OCI-LY7 (cell line): ENCODE results near the gene MYLK. TPM values are rescaled to one million over a fixed set of nuclear protein-coding genes. Genes with fewer than 3 reads are reported as not detected.

Experiments
- BruUV-seq: library from RNA; stranded (reverse); fragments of 400-500 nt; replicated peaks from 2 replicates; lab custom pipeline; 2021; lab: Mats Ljungman, UMichigan
- CTCF ChIA-PET: fragments of 300-600 bp; sonication (Branson Sonifier 250); formaldehyde crosslinking; loops from one replicate; lab custom pipeline; 2022; ENCODE audit warnings: antibody characterized with exemption; ENCODE audit not compliant: unreplicated experiment; lab: Charles Lee
- POLR2A ChIA-PET: fragments of 300-600 bp; sonication (Branson Sonifier 250); formaldehyde crosslinking; loops from one replicate; lab custom pipeline; 2022; ENCODE audit warnings: antibody characterized with exemption; lab: Charles Lee
- DNase-seq: peaks from one replicate; pipeline ENCODE4 v3.0.0-alpha.2; 2015; ENCODE audit warnings: low spot score
- H2AFZ ChIP-seq: fragments of 200-600 bp; sonication (generic), shearing (Covaris generic); 2 replicates; pipeline ENCODE4 v1.6.1; 2014; ENCODE audit warnings: mild to moderate bottlenecking, antibody characterized with exemption, low read length, moderate library complexity
- H3K27ac ChIP-seq: fragments of 200-600 bp; sonication (generic); 2 replicates; pipeline ENCODE4 v1.5.1; 2014; ENCODE audit warnings: mixed run types, low read depth, mild to moderate bottlenecking, moderate library complexity, low read length, inconsistent platforms; ENCODE audit not compliant: poor library complexity, severe bottlenecking
- H3K36me3 ChIP-seq: fragments of 200-600 bp; sonication (generic); 2 replicates; pipeline ENCODE4 v1.6.1; 2014; ENCODE audit warnings: mild to moderate bottlenecking, antibody characterized with exemption, low read length, moderate library complexity, mixed read lengths; ENCODE audit not compliant: insufficient read depth
- H3K4me1 ChIP-seq: fragments of 200-600 bp; sonication (generic); 2 replicates; pipeline ENCODE4 v1.5.1; 2014; ENCODE audit warnings: mild to moderate bottlenecking, low read length; ENCODE audit not compliant: insufficient read depth, poor library complexity, severe bottlenecking
- H3K4me2 ChIP-seq: fragments of 200-600 bp; sonication (generic); 2 replicates; pipeline ENCODE4 v1.6.1; 2014; ENCODE audit warnings: mild to moderate bottlenecking, low read length
- H3K4me3 ChIP-seq: fragments of 200-600 bp; sonication (generic); 2 replicates; pipeline ENCODE4 v1.5.1; 2014; ENCODE audit warnings: mild to moderate bottlenecking, low read depth, low read length; ENCODE audit not compliant: poor library complexity, severe bottlenecking
- H3K79me2 ChIP-seq: fragments of 200-600 bp; sonication (generic); 2 replicates; pipeline ENCODE4 v1.6.1; 2016; ENCODE audit warnings: low read depth, mild to moderate bottlenecking, low read length, moderate library complexity, mixed read lengths; ENCODE audit not compliant: insufficient read depth
- H3K9me2 ChIP-seq: fragments of 200-600 bp; sonication (generic); 2 replicates; pipeline ENCODE4 v1.6.1; 2016; ENCODE audit warnings: mild to moderate bottlenecking, low read length, mixed read lengths; ENCODE audit not compliant: insufficient read depth
- H3K9me3 ChIP-seq: fragments of 200-600 bp; sonication (generic); 2 replicates; pipeline ENCODE4 v1.6.1; 2014; ENCODE audit warnings: mild to moderate bottlenecking, mixed run types, low read length, mixed read lengths
- H4K20me1 ChIP-seq: fragments of 200-600 bp; sonication (generic); 2 replicates; pipeline ENCODE4 v1.6.1; 2014; ENCODE audit warnings: mild to moderate bottlenecking, antibody characterized with exemption, low read length, moderate library complexity, mixed read lengths; ENCODE audit not compliant: insufficient read depth
- CTCF ChIP-seq: fragments of 200-600 bp; sonication (generic); conservative IDR thresholded peaks from 2 replicates; pipeline ENCODE4 v1.5.1; 2014; ENCODE audit warnings: mild to moderate bottlenecking, antibody characterized with exemption, low read length, moderate library complexity, mixed read lengths
- EZH2phosphoT487 ChIP-seq: fragments of 200-600 bp; sonication (generic); IDR thresholded peaks from 2 replicates; pipeline ENCODE4 v1.6.1; 2018; ENCODE audit warnings: low read depth, borderline replicate concordance, mild to moderate bottlenecking, mixed run types, antibody characterized with exemption, low read length, moderate library complexity, mixed read lengths
- intact Hi-C: fragments of 100-400 bp; cut with micrococcal nuclease; formaldehyde crosslinking; loops from one replicate; pipeline ENCODE4 v1.10.0; 2022; ENCODE audit not compliant: unreplicated experiment
- total RNA-seq, 2 experiments: library from RNA; depleted of rRNA in 1 of 2; stranded (reverse); fragments of >200 nt in 1 of 2; shearing (Covaris generic) in 1 of 2; gene quantifications; 2 replicates each; pipeline ENCODE4 v1.2.3, GENCODE V29; 2014 to 2022

Gene MYLK
- total RNA-seq, 2 experiments from 2014 or later: not detected

- no peaks in the 10 kb centered on the region for H3K36me3 ChIP-seq
- intact Hi-C loops: no loop called here
- CTCF ChIA-PET: interaction anchor here (0.6 kb wide), 1 partner anchor 71 kb away, joined by 3 read pairs; no protein-coding TSS in a partner anchor
- H3K79me2 ChIP-seq: no peaks in the 10 kb centered on the region
- H3K27ac ChIP-seq: no peak overlapping the region
- no peaks in the 10 kb centered on the region for H4K20me1 ChIP-seq
- H3K4me3 ChIP-seq: no peak overlapping the region
- TF ChIP-seq CTCF: no peak
- TF ChIP-seq EZH2phosphoT487: no peak
- no peak overlapping the region for H2AFZ ChIP-seq
- H3K9me3 ChIP-seq: no peaks in the 10 kb centered on the region
- POLR2A ChIA-PET: no interaction called here
- no peak overlapping the region for H3K4me2 ChIP-seq
- H3K4me1 ChIP-seq: no peaks in the 10 kb centered on the region
- H3K9me2 ChIP-seq: no peaks in the 10 kb centered on the region
- no TSS peak for BruUV-seq
- DNase-seq: no peak
Observed at GRCh38 chr3:123640740-123641462, 243.2 kb downstream of the MYLK start.

GRCh38 chr3:123640311-123640710 is 243.8 kb downstream of the MYLK start:
- ChIA-PET CTCF (no interaction called here), POLR2A (no interaction called here)
- no peaks in the 10 kb centered on the region for H3K36me3 ChIP-seq
- H3K4me1 ChIP-seq: no peaks in the 10 kb centered on the region
- intact Hi-C loops: no loop called here
- BruUV-seq: no TSS peak
- no peak overlapping the region for H3K27ac ChIP-seq
- H2AFZ ChIP-seq: no peak overlapping the region
- no peaks in the 10 kb centered on the region for H4K20me1 ChIP-seq
- no peaks in the 10 kb centered on the region for H3K9me2 ChIP-seq
- TF ChIP-seq CTCF: no peak
- no peak for TF ChIP-seq EZH2phosphoT487
- H3K4me3 ChIP-seq: no peak overlapping the region
- H3K4me2 ChIP-seq: no peak overlapping the region
- DNase-seq: no peak
- H3K79me2 ChIP-seq: no peaks in the 10 kb centered on the region
- H3K9me3 ChIP-seq: no peaks in the 10 kb centered on the region
